Measurements from ENCODE around the gene RFX2. TPM values are rescaled to one million over a fixed set of nuclear protein-coding genes. Genes with fewer than 3 reads are reported as not detected.

The RFX2 gene
- total and polyA plus RNA-seq, 12 donors, result 2.3 to 10.4 (median 4.6) TPM

GRCh38 chr19:6100284-6100915, 9.9 kb downstream of the RFX2 start:
- peak overlapping the region in 1 of 4 donors; percentile 12 for H3K4me3 ChIP-seq
- no peaks in the 10 kb centered on the region for H3K9me3 ChIP-seq (replicated peaks in 1 of 3)
- 66 to 78% (median 72%) methylated on average over 16 of the region's 16 CpGs for WGBS, 4 donors
- peaks cover 0 to 24% of the 10 kb centered on the region in 2 donors for H3K4me1 ChIP-seq (replicated peaks in 1 of 2)
- no peaks in the 10 kb centered on the region for H3K27me3 ChIP-seq
- H3K36me3 ChIP-seq (replicated peaks in 1 of 2), result no peaks in the 10 kb centered on the region
- peak in 3 of 7 donors; percentile 33 to 63 (median 35) for DNase-seq
- H3K27ac ChIP-seq, result peak overlapping the region in 2 of 5 donors; percentile 67 to 78
- intact Hi-C loops (cut with DNase I), result no loop called here
- TF ChIP-seq CTCF (IDR thresholded peaks at IDR 0.05) (no peak), POLR2A (IDR thresholded peaks at IDR 0.05) (no peak)

- Histone ChIP-seq H3K4me1 (replicated peaks in 1 of 2) (peaks cover 0 to 24% of the 10 kb centered on the region in 2 donors), H3K4me3 (no peak overlapping the region), H3K36me3 (replicated peaks in 1 of 2) (no peaks in the 10 kb centered on the region), H3K27me3 (no peaks in the 10 kb centered on the region), H3K9me3 (replicated peaks in 1 of 3) (no peaks in the 10 kb centered on the region), H3K27ac (peak overlapping the region in 2 of 5 donors; percentile 67 to 78)
- WGBS, 4 donors, result 80 to 100% (median 86%) methylated on average over 1 to 2 of the region's 2 CpGs
- TF ChIP-seq CTCF (IDR thresholded peaks at IDR 0.05) (no peak), POLR2A (IDR thresholded peaks at IDR 0.05) (no peak)
- DNase-seq, result no peak
- intact Hi-C loops (cut with DNase I), result no loop called here
Measured at GRCh38 chr19:6099599-6099998, 10.7 kb downstream of the RFX2 start.

GRCh38 chr19:6099033-6099432, 11.3 kb downstream of the RFX2 start:
- 75 to 81% (median 77%) methylated on average over 4 of the region's 4 CpGs for WGBS, 4 donors

GRCh38 chr19:6098574-6098973, 11.7 kb downstream of the RFX2 start:
- intact Hi-C loops (cut with DNase I), result no loop called here
- peak overlapping the region in 1 of 5 donors; percentile 0 for H3K27ac ChIP-seq
- no peak for DNase-seq
- H3K36me3 ChIP-seq (replicated peaks in 1 of 2), result no peaks in the 10 kb centered on the region
- peaks cover 0 to 21% of the 10 kb centered on the region in 2 donors for H3K4me1 ChIP-seq (replicated peaks in 1 of 2)
- H3K27me3 ChIP-seq, result no peaks in the 10 kb centered on the region
- no peak overlapping the region for H3K4me3 ChIP-seq
- WGBS, 4 donors, result 47 to 69% (median 59%) methylated on average over 5 of the region's 5 CpGs
- H3K9me3 ChIP-seq (replicated peaks in 1 of 3), result no peaks in the 10 kb centered on the region
- TF ChIP-seq POLR2A (IDR thresholded peaks at IDR 0.05) (no peak), CTCF (IDR thresholded peaks at IDR 0.05) (no peak)

More at GRCh38 chr19:6099033-6099432, 11.3 kb downstream of the RFX2 start:
- intact Hi-C loops (cut with DNase I), result no loop called here
- H3K4me1 ChIP-seq (replicated peaks in 1 of 2), result peaks cover 0 to 24% of the 10 kb centered on the region in 2 donors
- no peaks in the 10 kb centered on the region for H3K36me3 ChIP-seq (replicated peaks in 1 of 2)
- no peaks in the 10 kb centered on the region for H3K27me3 ChIP-seq
- no peak for TF ChIP-seq CTCF (IDR thresholded peaks at IDR 0.05)
- TF ChIP-seq POLR2A (IDR thresholded peaks at IDR 0.05), result no peak
- H3K4me3 ChIP-seq, result no peak overlapping the region
- no peaks in the 10 kb centered on the region for H3K9me3 ChIP-seq (replicated peaks in 1 of 3)
- H3K27ac ChIP-seq, result peak overlapping the region in 1 of 5 donors; percentile 0
- no peak for DNase-seq
